K562 (cell line): ENCODE results near the gene NUSAP1. TPM values are rescaled to one million over a fixed set of nuclear protein-coding genes. Genes with fewer than 3 reads are reported as not detected.

Experiments used
- ATAC-seq: fragments of 200-7000 bp; cut with Tn5 transposase; 3 replicates; pipeline ENCODE4 v1.9.1; 2020; ENCODE audit warnings: moderate library complexity
- BruUV-seq: library from RNA; stranded (reverse); fragments of 400-500 nt; replicated peaks from 2 replicates; lab custom pipeline; 2021; lab: Mats Ljungman, UMichigan
- CTCF ChIA-PET: fragments of 300-600 bp; formaldehyde crosslinking; extraction: SDS; loops from one replicate; lab custom pipeline; 2021; ENCODE audit warnings: low intra/inter-chr PET ratio; lab: Yijun Ruan, JAX
- POLR2A ChIA-PET: fragments of 300-600, 350-650 bp; sonication (Branson Sonifier 250); formaldehyde crosslinking; extraction: SDS; loops from one replicate; lab custom pipeline; 2021; ENCODE audit warnings: antibody characterized with exemption, inconsistent platforms; lab: Yijun Ruan, JAX
- DNase-seq, 4 experiments: peaks; one replicate each; pipeline versions ENCODE4 v3.0.0 to v3.0.0-alpha.2; 2011 to 2018; ENCODE audit warnings: low spot score in 3 of 4, mixed read lengths in 3 of 4; ENCODE audit errors: extremely low read depth in 1 of 4
- FAIRE-seq: peaks from 2 replicates; lab custom pipeline; 2011; peaks lifted over from hg19 to GRCh38; lab: Jason Lieb, UNC
- H2AFZ ChIP-seq: 2 replicates; pipeline ENCODE4 v1.6.0; 2011; ENCODE audit warnings: low read depth, low read length, control low read depth, inconsistent platforms
- H3K27ac ChIP-seq: fragments of 200-600 bp; 3 replicates; pipeline ENCODE4 v1.8.0; 2011; ENCODE audit warnings: low read depth, mild to moderate bottlenecking, control low read depth, inconsistent platforms, low read length, moderate library complexity, mixed read lengths; ENCODE audit errors: extremely low read depth
- H3K27me3 ChIP-seq, 2 experiments: fragments of 300-600 bp in 1 of 2; 2 replicates in 1 of 2; 3 replicates in 1 of 2; pipeline versions ENCODE4 v1.6.0 to v1.8.0; 2011; ENCODE audit warnings: inconsistent platforms in 2 of 2, low read length in 2 of 2, mild to moderate bottlenecking in 1 of 2, mixed read lengths in 1 of 2, moderate library complexity in 1 of 2; ENCODE audit not compliant: control insufficient read depth in 2 of 2, insufficient read depth in 2 of 2
- H3K36me3 ChIP-seq: fragments of 300-600 bp; 3 replicates; pipeline ENCODE4 v1.8.0; 2011; ENCODE audit warnings: mild to moderate bottlenecking, low read length, inconsistent platforms; ENCODE audit not compliant: control insufficient read depth, insufficient read depth
- H3K4me1 ChIP-seq, 2 experiments: fragments of 200-600 bp in 1 of 2; replicated peaks in 1 of 2; 2 replicates in 1 of 2; 3 replicates in 1 of 2; pipeline versions ENCODE4 v1.5.1 to v1.8.0; 2011; ENCODE audit warnings: inconsistent platforms in 2 of 2, low read length in 2 of 2, mild to moderate bottlenecking in 1 of 2, mixed read lengths in 1 of 2, moderate library complexity in 1 of 2; ENCODE audit not compliant: control insufficient read depth in 2 of 2, insufficient read depth in 2 of 2
- H3K4me2 ChIP-seq: 2 replicates; pipeline ENCODE4 v1.6.1; 2011; ENCODE audit warnings: low read length, control low read depth, inconsistent platforms, mixed read lengths; ENCODE audit not compliant: insufficient read depth
- H3K4me3 ChIP-seq: fragments of 200-600 bp; sonication (generic), shearing (Covaris generic); 2 replicates; pipeline ENCODE4 v1.5.1; 2016; ENCODE audit warnings: control low read depth, inconsistent platforms
- H3K79me2 ChIP-seq: fragments of 200-600 bp; 3 replicates; pipeline ENCODE4 v1.8.0; 2011; ENCODE audit warnings: low read length, inconsistent platforms; ENCODE audit not compliant: control insufficient read depth, insufficient read depth
- H3K9ac ChIP-seq, 2 experiments: 2 replicates each; pipeline versions ENCODE4 v1.6.0 to v1.6.1; 2011; ENCODE audit warnings: low read depth in 2 of 2, low read length in 2 of 2, control low read depth in 1 of 2, inconsistent platforms in 1 of 2, mild to moderate bottlenecking in 1 of 2, mixed read lengths in 1 of 2; ENCODE audit not compliant: insufficient read depth in 1 of 2
- H3K9me1 ChIP-seq: one replicate; pipeline ENCODE4 v1.6.0; 2011; ENCODE audit warnings: inconsistent platforms, mild to moderate bottlenecking, low read length, moderate library complexity; ENCODE audit not compliant: control insufficient read depth, insufficient read depth
- H3K9me3 ChIP-seq: replicated peaks from 2 replicates; pipeline ENCODE4 v1.5.1; 2011; ENCODE audit warnings: low read depth, low read length, inconsistent platforms; ENCODE audit not compliant: control insufficient read depth, insufficient read depth
- H4K20me1 ChIP-seq: replicated peaks from 2 replicates; pipeline ENCODE4 v1.6.1; 2011; ENCODE audit warnings: low read length, inconsistent platforms, mixed read lengths; ENCODE audit not compliant: control insufficient read depth, insufficient read depth
- CBX1 ChIP-seq: sonication (generic); IDR thresholded peaks from 2 replicates; pipeline ENCODE4 v1.6.1; 2016; ENCODE audit warnings: antibody characterized with exemption, low read depth, mild to moderate bottlenecking
- CBX3 ChIP-seq, 2 experiments: IDR thresholded peaks; 1 replicate in 1 of 2; 2 replicates in 1 of 2; pipeline ENCODE4 v1.6.1; 2012; ENCODE audit warnings: inconsistent platforms in 2 of 2, low read length in 2 of 2, borderline replicate concordance in 1 of 2, control low read depth in 1 of 2
- CHAMP1 ChIP-seq: fragments of 450-650 bp; IDR thresholded peaks from 2 replicates; pipeline ENCODE4 v1.6.1; 2016; ENCODE audit warnings: mild to moderate bottlenecking
- IRF2 ChIP-seq: sonication (generic); formaldehyde crosslinking; IDR thresholded peaks from 2 replicates; pipeline ENCODE4 v1.8.1; 2022; ENCODE audit warnings: mild to moderate bottlenecking, missing genetic modification reagents
- LARP7 ChIP-seq: fragments of 450-650 bp; IDR thresholded peaks from 2 replicates; pipeline ENCODE4 v1.6.1; 2016
- MAZ ChIP-seq, 2 experiments: fragments of 450-650 bp in 1 of 2; sonication (generic) in 1 of 2; formaldehyde crosslinking; IDR thresholded peaks in 1 of 2; conservative IDR thresholded peaks in 1 of 2; 2 replicates each; pipeline versions ENCODE4 v1.4.0 to v1.5.0; 2020; ENCODE audit warnings: mild to moderate bottlenecking in 1 of 2, missing genetic modification reagents in 1 of 2
- MLLT1 ChIP-seq, 2 experiments: fragments of 450-650 bp; IDR thresholded peaks; 2 replicates each; pipeline ENCODE4 v1.6.1; 2016
- NBN ChIP-seq: fragments of 450-650 bp; IDR thresholded peaks from 2 replicates; pipeline ENCODE4 v1.6.1; 2016; ENCODE audit warnings: low read depth, mild to moderate bottlenecking
- NR3C1 ChIP-seq: sonication (generic); formaldehyde crosslinking; IDR thresholded peaks from 2 replicates; pipeline ENCODE4 v1.8.1; 2022; ENCODE audit warnings: missing genetic modification reagents
- RBBP5 ChIP-seq: fragments of 200-600 bp; sonication (generic); IDR thresholded peaks from 2 replicates; pipeline ENCODE4 v1.6.1; 2012; ENCODE audit warnings: borderline replicate concordance, mild to moderate bottlenecking, low read length, control low read depth, inconsistent platforms; ENCODE audit not compliant: insufficient read depth, poor library complexity, severe bottlenecking
- TEAD4 ChIP-seq, 2 experiments: sonication (generic) in 1 of 2; formaldehyde crosslinking in 1 of 2; IDR thresholded peaks; 2 replicates each; pipeline versions ENCODE4 v1.6.1 to v1.8.0; 2012 to 2022; ENCODE audit warnings: borderline replicate concordance in 1 of 2, inconsistent platforms in 1 of 2, low read length in 1 of 2, mild to moderate bottlenecking in 1 of 2, missing genetic modification reagents in 1 of 2
- ZFX ChIP-seq: sonication (generic); formaldehyde crosslinking; IDR thresholded peaks from 2 replicates; pipeline ENCODE4 v1.8.0; 2022; ENCODE audit warnings: mild to moderate bottlenecking, missing genetic modification reagents, moderate library complexity
- ZNF12 ChIP-seq: sonication (generic); formaldehyde crosslinking; IDR thresholded peaks from 2 replicates; pipeline ENCODE4 v1.4.0; 2020; ENCODE audit warnings: mild to moderate bottlenecking, missing genetic modification reagents
- ZNF232 ChIP-seq: sonication (generic); formaldehyde crosslinking; IDR thresholded peaks from 2 replicates; pipeline ENCODE4 v1.8.0; 2022; ENCODE audit warnings: mild to moderate bottlenecking, missing genetic modification reagents
- ZNF282 ChIP-seq: sonication (generic); formaldehyde crosslinking; IDR thresholded peaks from 2 replicates; pipeline ENCODE4 v1.8.1; 2023; ENCODE audit warnings: missing genetic modification reagents
- WGBS: fragments of 100-300 bp; shearing (Covaris generic); methylation state at CpG from one replicate; pipeline ENCODE4 v1.1.6; 2016; ENCODE audit warnings: low coverage, mixed read lengths; ENCODE audit not compliant: insufficient coverage; ENCODE audit errors: missing lambda C conversion rate; 5-methylcytosine and 5-hydroxymethylcytosine counted together
- in situ Hi-C: fragments of 300-500 bp; cut with MboI; formaldehyde crosslinking; loops from 4 replicates; pipeline ENCODE4 v1.15.0; 2018; ENCODE audit warnings: inconsistent platforms, mixed read lengths
- intact Hi-C: fragments of 100-400 bp; cut with micrococcal nuclease; formaldehyde crosslinking; loops from 2 replicates; pipeline ENCODE4 v1.14.2; 2022
- polyA plus RNA-seq, 8 experiments: library from polyadenylated mRNA; depleted of rRNA in 4 of 8; stranded (reverse) in 5 of 8; unstranded in 3 of 8; fragments of >200 nt; fragmentation: Nextera tagmentation in 2 of 8; fragmentation: Illumina TruSeq in 1 of 8; extraction: Ambion mirVana in 2 of 8; extraction: Trizol in 1 of 8; gene quantifications; 2 replicates each; pipeline versions ENCODE4 v1.2.1 to v1.2.3, GENCODE V29; 2011 to 2014; ENCODE audit warnings: inconsistent platforms in 1 of 8, missing spikeins in 1 of 8
- total RNA-seq, 7 experiments: library from RNA; depleted of rRNA in 6 of 7; stranded (reverse); fragments of >200 nt in 6 of 7; fragmentation: Illumina TruSeq in 2 of 7; extraction: Trizol in 2 of 7; gene quantifications; 2 replicates each; pipeline versions ENCODE4 v1.2.1 to v1.2.3, GENCODE V29; 2011 to 2021; ENCODE audit warnings: low replicate concordance in 1 of 7
- TF ChIP-seq, protein P1 (sequence below): sonication (generic); formaldehyde crosslinking; IDR thresholded peaks from 2 replicates; pipeline ENCODE4 v1.8.0; 2022; ENCODE audit warnings: missing genetic modification reagents, mild to moderate bottlenecking, moderate library complexity, borderline replicate concordance

Gene NUSAP1
- total and polyA plus RNA-seq, 9 of the 15 experiments (the other 6 are each of a cell fraction or from before 2014, with no cell fraction given): 119 to 266 (median 227) TPM

- H3K27ac ChIP-seq: peak overlapping the region; percentile 80
- no peaks in the 10 kb centered on the region; the same call in 2 of the 3 replicates for H3K36me3 ChIP-seq
- no peaks in the 10 kb centered on the region for H3K9me1 ChIP-seq
- peaks cover 13% of the 10 kb centered on the region for H4K20me1 ChIP-seq
- H3K4me1 ChIP-seq: peaks cover 11 to 14% of the 10 kb centered on the region in 2 experiments; a peak in 4 of 5 replicates
- BruUV-seq: TSS peak; percentile 43
- DNase-seq (peak; percentile 59 to 77 (median 70)), ATAC-seq (peak; percentile 73), FAIRE-seq (no peak)
- in situ Hi-C loops: no loop called here
- CTCF ChIA-PET: no interaction called here
- peak overlapping the region; percentile 86 for H3K4me3 ChIP-seq
- H3K79me2 ChIP-seq: peaks cover 73% of the 10 kb centered on the region
- POLR2A ChIA-PET: no interaction called here
- peak overlapping the region; percentile 86 for H3K4me2 ChIP-seq
- peak overlapping the region; percentile 79 to 96 for H3K9ac ChIP-seq
- H3K9me3 ChIP-seq: no peaks in the 10 kb centered on the region
- no peaks in the 10 kb centered on the region for H3K27me3 ChIP-seq
- intact Hi-C loops: no loop called here
- under 1% methylated on average over 35 of the region's 37 CpGs for WGBS
- H2AFZ ChIP-seq: peak overlapping the region; percentile 97
- TF ChIP-seq LARP7: 0 out of 2 replicates have a peak, but pooled peaks have one; percentile 28
- TF ChIP-seq CHAMP1: no peak
- peak; percentile 72 for TF ChIP-seq RBBP5
- TF ChIP-seq ZNF232 (CRISPR knock-in tag): 0 out of 2 replicates have a peak, but pooled peaks have one; percentile 36
- 0 out of 2 replicates have a peak, but pooled peaks have one; percentile 20 for TF ChIP-seq NR3C1 (CRISPR knock-in tag)
- no peak for TF ChIP-seq TEAD4 (IDR thresholded peaks at IDR 0.05; ENCODE audit: low read length)
- peak; percentile 78; the same call in 1 of the 2 replicates for TF ChIP-seq TEAD4 (CRISPR knock-in tag; IDR thresholded peaks at IDR 0.05; ENCODE audit: borderline replicate concordance)
- no peak for TF ChIP-seq CBX1
- no peak for TF ChIP-seq CBX3 (IDR thresholded peaks at IDR 0.05; ENCODE audit: borderline replicate concordance in 1 of 2, low read length in 2 of 2)
- no peak for TF ChIP-seq MAZ (CRISPR knock-in tag; conservative IDR thresholded peaks at IDR 0.05 in 1 of 2, IDR thresholded peaks at IDR 0.05 in 1 of 2)
- TF ChIP-seq, protein P1, sequence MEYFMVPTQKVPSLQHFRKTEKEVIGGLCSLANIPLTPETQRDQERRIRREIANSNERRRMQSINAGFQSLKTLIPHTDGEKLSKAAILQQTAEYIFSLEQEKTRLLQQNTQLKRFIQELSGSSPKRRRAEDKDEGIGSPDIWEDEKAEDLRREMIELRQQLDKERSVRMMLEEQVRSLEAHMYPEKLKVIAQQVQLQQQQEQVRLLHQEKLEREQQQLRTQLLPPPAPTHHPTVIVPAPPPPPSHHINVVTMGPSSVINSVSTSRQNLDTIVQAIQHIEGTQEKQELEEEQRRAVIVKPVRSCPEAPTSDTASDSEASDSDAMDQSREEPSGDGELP (CRISPR knock-in tag): 0 out of 2 replicates have a peak, but pooled peaks have one; percentile 29
- 0 out of 2 replicates have a peak, but pooled peaks have one; percentile 45 for TF ChIP-seq ZNF282 (CRISPR knock-in tag)
- TF ChIP-seq MLLT1 (IDR thresholded peaks at IDR 0.05): 0 out of 4 replicates have a peak, but pooled peaks of 1 of the 2 experiments have one; percentile 7
- TF ChIP-seq ZFX: peak; percentile 68
- 0 out of 2 replicates have a peak, but pooled peaks have one; percentile 28 for TF ChIP-seq NBN
- TF ChIP-seq ZNF12 (CRISPR knock-in tag): 0 out of 2 replicates have a peak, but pooled peaks have one; percentile 44
- TF ChIP-seq IRF2 (CRISPR knock-in tag): peak; percentile 36; the same call in 1 of the 2 replicates
Observed at GRCh38 chr15:41417418-41418195, 84.9 kb downstream of the NUSAP1 start.
